ENCODE data around the gene PCBP3.

The PCBP3 gene

DNA sequence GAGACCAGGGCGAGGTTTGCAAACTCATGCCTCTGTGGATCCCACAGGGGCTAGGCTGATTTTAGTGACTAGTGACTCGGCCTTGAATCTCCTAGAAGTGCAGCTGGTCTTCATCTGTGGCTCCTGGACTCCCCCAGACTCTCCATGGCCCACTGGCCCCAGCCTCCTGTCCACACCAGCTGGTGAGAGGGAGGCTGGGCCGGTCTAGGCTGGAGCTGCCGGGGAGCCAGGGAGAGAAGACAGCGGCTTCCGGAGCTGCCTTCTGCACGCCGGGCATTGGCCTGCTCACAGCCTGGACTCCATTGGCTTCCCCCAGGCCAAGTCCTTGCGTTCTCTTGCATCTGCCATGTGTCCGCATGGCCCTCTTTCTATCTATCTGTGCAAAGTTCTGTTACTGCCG lies 285.9 kb downstream of the PCBP3 start:
- Histone ChIP-seq H3K4me1 (ENCODE audit: insufficient read depth, low read length) (no peaks in the 10 kb centered on the region), H3K4me3 (ENCODE audit: low read length) (no peak overlapping the region), H3K36me3 (ENCODE audit: insufficient read depth, low read depth, low read length) (no peaks in the 10 kb centered on the region), H3K9ac (ENCODE audit: low read depth, low read length) (no peak overlapping the region), H3K27me3 (ENCODE audit: insufficient read depth, low read length) (no peaks in the 10 kb centered on the region), H3K9me3 (ENCODE audit: insufficient read depth, low read depth, low read length) (no peaks in the 10 kb centered on the region), H3K27ac (ENCODE audit: low read length) (no peak overlapping the region)

DNA sequence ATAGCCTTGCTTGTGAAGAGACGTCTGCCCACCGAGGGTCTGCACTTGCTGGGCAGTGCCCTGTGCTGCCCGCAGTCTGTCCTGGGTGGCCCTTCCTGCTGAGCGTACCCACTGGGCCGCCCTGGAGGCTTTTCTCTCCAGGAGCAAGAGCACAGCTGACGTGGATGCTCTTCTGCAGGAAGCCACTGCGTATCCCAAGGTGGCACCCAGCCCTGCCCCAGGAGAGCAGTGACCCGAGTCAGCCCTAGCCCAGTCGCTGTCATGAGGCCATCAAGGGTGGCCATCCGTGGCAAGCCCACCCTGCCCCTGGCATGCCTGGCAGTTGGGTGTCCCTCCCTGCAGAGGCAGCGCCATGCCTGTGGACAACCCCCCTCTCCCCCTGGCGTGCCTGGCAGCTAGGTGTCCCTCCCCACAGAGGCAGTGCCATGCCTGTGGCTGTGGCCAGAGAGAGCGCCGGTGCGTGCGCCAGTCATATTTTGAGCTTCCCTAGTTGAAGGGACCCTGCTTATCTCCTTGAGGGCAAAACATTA lies 286.8 kb downstream of the PCBP3 start:
- no peaks in the 10 kb centered on the region for H3K27me3 ChIP-seq (ENCODE audit: insufficient read depth, low read length)
- H3K9ac ChIP-seq (ENCODE audit: low read depth, low read length) = no peak overlapping the region
- no peaks in the 10 kb centered on the region for H3K36me3 ChIP-seq (ENCODE audit: insufficient read depth, low read depth, low read length)
- H3K4me3 ChIP-seq (ENCODE audit: low read length) = no peak overlapping the region
- no peak overlapping the region for H3K27ac ChIP-seq (ENCODE audit: low read length)
- no peaks in the 10 kb centered on the region for H3K4me1 ChIP-seq (ENCODE audit: insufficient read depth, low read length)
- no peaks in the 10 kb centered on the region for H3K9me3 ChIP-seq (ENCODE audit: insufficient read depth, low read depth, low read length)

DNA sequence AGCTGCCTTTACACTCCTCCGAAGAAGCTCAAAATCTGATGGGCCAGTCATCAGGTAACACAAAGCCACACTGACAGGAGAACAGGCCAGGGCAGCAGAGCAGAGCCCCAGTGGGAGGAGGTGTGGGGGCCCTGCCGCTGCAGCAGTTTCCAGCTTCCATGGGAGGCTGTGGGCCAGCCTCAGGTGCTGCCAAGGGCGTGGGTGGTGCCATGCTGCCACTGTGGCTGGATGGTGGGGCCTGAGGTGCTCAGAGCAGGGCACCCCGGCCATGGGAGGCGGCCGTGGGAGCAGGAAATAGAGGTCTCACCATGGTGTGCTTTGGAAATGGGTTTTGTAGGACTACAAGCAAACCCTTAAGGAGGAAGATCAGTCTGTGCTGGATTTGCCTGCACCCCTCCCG lies 287.3 kb downstream of the PCBP3 start:
- no peak overlapping the region for H3K9ac ChIP-seq (ENCODE audit: low read depth, low read length)
- H3K4me3 ChIP-seq (ENCODE audit: low read length) = no peak overlapping the region
- H3K4me1 ChIP-seq (ENCODE audit: insufficient read depth, low read length) = no peaks in the 10 kb centered on the region
- H3K36me3 ChIP-seq (ENCODE audit: insufficient read depth, low read depth, low read length) = no peaks in the 10 kb centered on the region
- no peak overlapping the region for H3K27ac ChIP-seq (ENCODE audit: low read length)
- peaks cover under 1% of the 10 kb centered on the region; the same call in 1 of the 2 replicates for H3K27me3 ChIP-seq (ENCODE audit: insufficient read depth, low read length)
- H3K9me3 ChIP-seq (ENCODE audit: insufficient read depth, low read depth, low read length) = no peaks in the 10 kb centered on the region

DNA sequence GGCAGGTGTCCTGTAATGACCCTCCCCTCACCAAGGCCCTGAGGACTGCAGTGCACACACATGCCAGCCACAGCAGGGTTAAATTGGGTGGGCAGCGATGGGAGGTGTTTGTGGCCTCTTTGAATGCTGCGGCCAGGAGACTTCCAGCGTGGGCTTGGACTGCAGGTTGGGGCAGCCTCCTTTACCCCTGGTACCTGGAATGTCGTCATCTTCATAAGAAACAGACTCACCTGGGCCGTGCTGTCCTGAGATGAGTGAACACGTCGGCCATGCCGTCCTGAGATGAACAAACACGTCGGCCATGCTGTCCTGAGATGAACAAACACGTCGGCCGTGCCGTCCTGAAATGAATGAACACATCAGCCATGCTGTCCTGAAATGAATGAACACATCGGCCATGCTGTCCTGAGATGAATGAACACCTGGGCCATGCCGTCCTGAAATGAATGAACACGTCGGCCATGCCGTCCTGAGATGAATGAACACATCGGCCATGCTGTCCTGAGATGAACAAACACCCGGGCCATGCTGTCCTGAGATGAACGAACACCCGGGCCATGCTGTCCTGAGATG lies 288.0 kb downstream of the PCBP3 start:
- peaks cover 7% of the 10 kb centered on the region for H3K27me3 ChIP-seq (ENCODE audit: insufficient read depth, low read length)
- H3K9me3 ChIP-seq (ENCODE audit: insufficient read depth, low read depth, low read length) = no peaks in the 10 kb centered on the region
- H3K27ac ChIP-seq (ENCODE audit: low read length) = no peak overlapping the region

DNA sequence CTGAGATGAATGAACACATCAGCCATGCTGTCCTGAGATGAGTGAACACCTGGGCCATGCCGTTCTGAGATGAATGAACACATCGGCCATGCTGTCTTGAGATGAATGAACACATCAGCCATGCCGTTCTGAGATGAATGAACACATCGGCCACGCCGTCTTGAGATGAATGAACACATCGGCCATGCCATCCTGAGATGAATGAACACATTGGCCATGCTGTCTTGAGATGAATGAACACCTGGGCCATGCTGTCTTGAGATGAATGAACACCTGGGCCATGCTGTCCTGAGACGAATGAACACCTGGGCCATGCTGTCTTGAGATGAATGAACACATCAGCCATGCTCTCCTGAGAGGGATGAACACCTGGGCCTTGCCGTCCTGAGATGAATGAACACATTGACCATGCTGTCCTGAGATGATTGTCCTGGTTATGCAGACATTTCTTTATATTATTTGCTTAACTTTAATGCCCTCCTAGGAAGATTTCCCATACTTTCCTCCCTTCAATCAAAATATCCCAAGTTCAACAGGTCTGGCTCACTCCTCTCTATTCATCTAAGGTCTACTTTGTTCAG lies 289.5 kb downstream of the PCBP3 start:
- Histone ChIP-seq H3K27ac (ENCODE audit: low read length) (no peak overlapping the region), H3K9me3 (ENCODE audit: insufficient read depth, low read depth, low read length) (no peaks in the 10 kb centered on the region), H3K9ac (ENCODE audit: low read depth, low read length) (no peak overlapping the region), H3K4me1 (ENCODE audit: insufficient read depth, low read length) (no peaks in the 10 kb centered on the region), H3K27me3 (ENCODE audit: insufficient read depth, low read length) (peaks cover 16% of the 10 kb centered on the region), H3K4me3 (ENCODE audit: low read length) (no peak overlapping the region), H3K36me3 (ENCODE audit: insufficient read depth, low read depth, low read length) (no peaks in the 10 kb centered on the region)

More for the DNA sequence above, 288.0 kb downstream of the PCBP3 start:
- Histone ChIP-seq H3K9ac (ENCODE audit: low read depth, low read length) (no peak overlapping the region), H3K4me1 (ENCODE audit: insufficient read depth, low read length) (no peaks in the 10 kb centered on the region), H3K36me3 (ENCODE audit: insufficient read depth, low read depth, low read length) (no peaks in the 10 kb centered on the region), H3K4me3 (ENCODE audit: low read length) (no peak overlapping the region)

DNA sequence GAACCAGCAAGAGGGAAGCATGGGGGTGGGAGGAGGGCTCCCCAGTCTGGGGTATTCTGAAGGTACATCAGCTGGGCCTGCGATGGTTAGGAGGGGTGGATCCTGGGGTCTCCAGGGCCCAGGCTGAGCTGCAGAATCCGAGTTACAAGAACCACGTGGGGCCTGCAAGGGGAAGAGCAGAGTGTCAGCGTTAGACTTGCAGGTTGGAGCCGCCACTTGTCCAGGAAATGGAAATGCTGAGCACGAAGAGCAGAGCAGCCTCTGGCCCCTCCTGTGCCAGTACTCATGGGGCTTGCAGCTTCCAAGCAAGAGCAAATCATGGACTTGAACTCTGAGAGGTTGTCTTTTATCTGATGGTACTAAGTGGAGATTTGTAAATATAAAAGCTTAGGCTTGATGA lies 290.6 kb downstream of the PCBP3 start:
- Histone ChIP-seq H3K4me3 (ENCODE audit: low read length) (no peak overlapping the region), H3K9ac (ENCODE audit: low read depth, low read length) (no peak overlapping the region), H3K9me3 (ENCODE audit: insufficient read depth, low read depth, low read length) (no peaks in the 10 kb centered on the region), H3K4me1 (ENCODE audit: insufficient read depth, low read length) (no peaks in the 10 kb centered on the region), H3K27ac (ENCODE audit: low read length) (no peak overlapping the region), H3K27me3 (ENCODE audit: insufficient read depth, low read length) (peaks cover 16% of the 10 kb centered on the region), H3K36me3 (ENCODE audit: insufficient read depth, low read depth, low read length) (no peaks in the 10 kb centered on the region)

DNA sequence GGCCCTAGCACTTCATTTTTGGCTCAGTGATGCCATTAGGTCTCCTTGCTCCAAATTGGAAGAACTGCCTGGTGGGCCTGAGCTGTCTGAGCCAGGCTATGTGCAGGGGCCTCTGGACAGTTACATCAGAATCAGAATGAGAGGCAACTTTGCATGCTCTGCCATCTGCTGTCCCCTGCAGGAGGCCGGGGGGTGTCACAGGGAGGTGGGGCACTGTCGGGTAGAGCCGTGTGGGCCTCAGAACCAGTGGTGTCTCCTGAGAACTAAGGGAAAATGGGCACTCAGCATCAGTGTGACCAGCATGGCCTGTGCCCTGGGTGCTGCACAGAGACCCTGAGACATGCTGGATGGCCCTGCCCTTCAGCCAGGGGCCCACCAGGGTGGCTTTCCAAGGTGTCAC lies 291.0 kb downstream of the PCBP3 start:
- no peaks in the 10 kb centered on the region for H3K9me3 ChIP-seq (ENCODE audit: insufficient read depth, low read depth, low read length)

DNA sequence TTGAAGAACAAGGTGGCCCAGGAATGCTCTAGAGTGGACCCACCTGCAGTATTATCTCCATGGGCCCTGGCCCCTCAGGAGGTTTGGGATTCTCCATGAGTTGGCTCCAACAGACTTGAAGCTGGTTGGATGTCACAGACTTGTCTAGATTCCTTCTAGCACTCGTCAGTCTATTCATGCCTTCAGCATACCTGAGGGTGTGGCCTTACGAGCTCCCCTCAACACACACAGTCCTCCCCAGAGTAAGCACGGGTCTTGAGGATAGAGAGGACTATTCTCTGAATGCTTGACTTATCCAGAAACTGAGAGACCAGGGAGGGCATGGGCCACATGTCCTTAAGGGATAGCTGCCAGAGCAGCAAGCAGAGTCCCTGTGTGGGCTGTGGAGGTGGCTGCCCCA lies 292.1 kb downstream of the PCBP3 start:
- Histone ChIP-seq H3K27ac (ENCODE audit: low read length) (no peak overlapping the region), H3K4me1 (ENCODE audit: insufficient read depth, low read length) (no peaks in the 10 kb centered on the region), H3K9ac (ENCODE audit: low read depth, low read length) (no peak overlapping the region), H3K9me3 (ENCODE audit: insufficient read depth, low read depth, low read length) (no peaks in the 10 kb centered on the region), H3K27me3 (ENCODE audit: insufficient read depth, low read length) (peaks cover 16% of the 10 kb centered on the region), H3K4me3 (ENCODE audit: low read length) (no peak overlapping the region), H3K36me3 (ENCODE audit: insufficient read depth, low read depth, low read length) (no peaks in the 10 kb centered on the region)

More for the DNA sequence above, 291.0 kb downstream of the PCBP3 start:
- Histone ChIP-seq H3K9ac (ENCODE audit: low read depth, low read length) (no peak overlapping the region), H3K4me3 (ENCODE audit: low read length) (no peak overlapping the region), H3K4me1 (ENCODE audit: insufficient read depth, low read length) (no peaks in the 10 kb centered on the region), H3K27me3 (ENCODE audit: insufficient read depth, low read length) (peaks cover 16% of the 10 kb centered on the region), H3K27ac (ENCODE audit: low read length) (no peak overlapping the region), H3K36me3 (ENCODE audit: insufficient read depth, low read depth, low read length) (no peaks in the 10 kb centered on the region)

DNA sequence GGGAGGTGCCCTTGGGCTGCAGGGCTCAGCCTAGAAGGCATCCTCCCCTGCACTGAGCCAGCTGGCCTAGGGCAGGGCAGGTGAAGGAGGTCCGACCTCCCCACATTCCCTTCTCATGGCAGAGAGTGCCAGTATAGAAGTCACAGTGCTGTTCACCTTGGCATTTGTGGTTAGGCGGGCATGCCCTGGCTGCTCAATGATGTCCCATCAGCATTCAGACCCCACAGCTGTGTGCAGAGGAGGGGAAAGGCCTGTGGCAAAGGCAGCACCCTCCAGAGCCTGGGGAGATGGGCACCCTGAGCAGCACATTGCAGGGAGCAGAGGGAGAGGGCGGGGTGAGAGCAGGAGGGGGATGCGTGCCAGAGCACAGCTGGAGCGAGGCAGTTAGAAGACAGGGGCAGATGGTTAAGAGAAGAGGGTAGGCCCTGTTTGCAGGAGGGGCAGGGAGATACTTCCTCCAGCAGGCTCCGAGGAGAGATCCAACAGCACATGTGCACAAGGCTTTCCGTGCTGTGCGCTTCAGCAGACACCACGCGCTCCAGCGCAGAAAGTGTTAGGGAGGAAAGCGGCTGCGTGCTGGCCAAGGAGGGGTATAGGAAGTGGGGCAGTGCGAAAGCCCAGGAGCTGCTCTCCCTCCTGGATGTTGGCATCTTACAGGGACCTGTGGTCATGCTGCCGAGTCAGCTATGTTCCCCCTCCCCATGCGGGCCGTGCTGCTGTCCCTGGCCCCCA lies 294.4 kb downstream of the PCBP3 start:
- H3K4me1 ChIP-seq (ENCODE audit: insufficient read depth, low read length) = no peaks in the 10 kb centered on the region
- H3K36me3 ChIP-seq (ENCODE audit: insufficient read depth, low read depth, low read length) = no peaks in the 10 kb centered on the region
- peaks cover 16% of the 10 kb centered on the region for H3K27me3 ChIP-seq (ENCODE audit: insufficient read depth, low read length)
- H3K9me3 ChIP-seq (ENCODE audit: insufficient read depth, low read depth, low read length) = no peaks in the 10 kb centered on the region
- no peak overlapping the region for H3K9ac ChIP-seq (ENCODE audit: low read depth, low read length)
- H3K27ac ChIP-seq (ENCODE audit: low read length) = no peak overlapping the region
- H3K4me3 ChIP-seq (ENCODE audit: low read length) = no peak overlapping the region

DNA sequence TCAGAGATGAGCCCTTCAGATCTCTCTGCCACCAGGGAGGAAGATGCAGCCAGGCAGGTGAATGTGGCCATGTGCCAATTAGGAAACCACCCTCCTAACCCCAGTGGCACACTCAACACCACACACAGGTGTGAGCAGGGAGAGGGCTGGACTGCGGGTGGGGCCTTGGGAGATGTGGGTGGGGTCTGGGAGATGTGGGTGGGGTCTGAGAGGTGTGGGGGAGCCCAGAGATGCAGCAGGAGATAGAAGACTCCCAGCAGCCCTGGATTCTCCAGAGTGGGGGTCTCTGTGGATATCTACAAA lies 294.9 kb downstream of the PCBP3 start:
- H3K27ac ChIP-seq (ENCODE audit: low read length) = no peak overlapping the region
- H3K9me3 ChIP-seq (ENCODE audit: insufficient read depth, low read depth, low read length) = no peaks in the 10 kb centered on the region
- H3K27me3 ChIP-seq (ENCODE audit: insufficient read depth, low read length) = peaks cover 16% of the 10 kb centered on the region
- H3K4me1 ChIP-seq (ENCODE audit: insufficient read depth, low read length) = no peaks in the 10 kb centered on the region
- no peak overlapping the region for H3K4me3 ChIP-seq (ENCODE audit: low read length)
- H3K36me3 ChIP-seq (ENCODE audit: insufficient read depth, low read depth, low read length) = no peaks in the 10 kb centered on the region
- H3K9ac ChIP-seq (ENCODE audit: low read depth, low read length) = no peak overlapping the region

DNA sequence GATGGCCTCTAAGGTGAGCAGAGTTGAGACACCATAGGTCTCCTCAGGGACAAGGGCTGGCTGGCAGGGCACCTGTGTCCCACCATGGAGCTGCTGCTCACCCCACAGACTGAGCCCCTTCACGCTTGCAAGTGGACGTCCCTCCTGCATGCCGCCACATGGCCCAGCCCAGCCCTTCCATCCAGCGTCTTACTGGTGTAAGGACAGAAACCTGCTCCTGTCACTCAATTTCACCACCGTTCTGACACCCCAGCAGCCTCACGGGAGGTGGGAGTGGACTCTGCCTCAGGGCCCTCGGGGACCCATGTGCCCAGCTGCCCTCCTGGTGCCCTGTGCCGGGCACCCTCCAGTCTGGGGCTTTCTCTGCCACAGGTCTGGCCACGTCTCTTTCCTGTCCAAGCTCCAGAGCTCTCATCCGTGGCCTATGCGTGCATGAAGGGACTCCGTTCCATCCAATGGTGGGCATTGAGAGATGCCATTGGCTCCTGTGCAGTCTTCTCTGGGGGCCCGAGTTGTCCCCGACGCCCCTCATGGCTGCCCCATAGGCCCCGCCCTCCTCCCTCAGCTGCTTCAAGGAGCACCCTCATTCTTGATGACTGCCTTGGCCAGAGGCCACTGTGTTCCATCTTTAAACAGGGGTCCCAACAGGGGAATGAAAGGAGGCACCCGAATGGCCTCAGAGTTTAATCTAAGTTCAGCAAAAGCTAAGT lies 295.4 kb downstream of the PCBP3 start:
- H3K36me3 ChIP-seq (ENCODE audit: insufficient read depth, low read depth, low read length) = no peaks in the 10 kb centered on the region
- peaks cover 16% of the 10 kb centered on the region for H3K27me3 ChIP-seq (ENCODE audit: insufficient read depth, low read length)
- no peaks in the 10 kb centered on the region for H3K9me3 ChIP-seq (ENCODE audit: insufficient read depth, low read depth, low read length)
- H3K4me1 ChIP-seq (ENCODE audit: insufficient read depth, low read length) = no peaks in the 10 kb centered on the region
- no peak overlapping the region for H3K4me3 ChIP-seq (ENCODE audit: low read length)
- no peak overlapping the region for H3K27ac ChIP-seq (ENCODE audit: low read length)
- no peak overlapping the region for H3K9ac ChIP-seq (ENCODE audit: low read depth, low read length)
